ENCODE results near the gene OSBP2.

Gene OSBP2

DNA sequence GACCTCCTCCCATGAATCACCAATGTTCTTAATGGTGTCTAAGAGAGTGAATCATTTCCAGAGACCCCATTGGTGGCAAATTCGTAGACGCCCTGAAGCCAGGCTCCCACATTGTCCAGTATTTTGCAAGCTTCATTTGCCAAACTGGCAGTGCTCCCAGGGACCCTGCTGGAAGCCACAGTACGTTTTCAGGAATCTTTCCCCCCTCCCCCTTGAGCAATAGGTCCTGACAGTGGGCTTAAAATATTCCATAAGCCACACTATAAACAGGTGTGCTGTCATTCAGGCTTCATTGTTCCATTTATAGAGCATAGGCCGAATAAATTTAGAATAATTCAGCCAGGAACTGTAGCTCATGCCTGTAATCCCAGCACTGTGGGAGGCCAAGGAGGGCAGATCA lies 148.6 kb downstream of the OSBP2 start:
- no peak for DNase-seq (ENCODE audit: low read depth in 2 of 2)

DNA sequence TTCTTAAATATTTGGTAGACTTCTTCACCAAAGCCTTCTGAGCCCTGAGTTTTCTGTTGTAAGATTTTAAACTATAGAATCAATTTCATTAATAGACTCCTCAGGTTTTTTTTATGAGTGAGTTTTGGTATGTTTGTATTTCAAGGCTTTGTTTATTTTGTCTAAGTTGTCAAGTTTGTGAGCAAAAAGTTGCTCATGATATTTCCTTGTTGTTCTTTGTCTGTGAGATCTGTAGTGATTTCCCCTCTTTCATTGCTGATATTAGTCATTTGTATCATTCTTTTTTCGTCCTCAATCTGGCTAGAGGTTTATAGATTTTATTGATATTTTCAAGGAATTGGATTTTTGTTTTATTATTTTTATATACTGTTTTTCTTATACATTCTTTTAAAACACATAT lies 152.9 kb downstream of the OSBP2 start:
- DNase-seq (ENCODE audit: low read depth in 2 of 2): no peak

DNA sequence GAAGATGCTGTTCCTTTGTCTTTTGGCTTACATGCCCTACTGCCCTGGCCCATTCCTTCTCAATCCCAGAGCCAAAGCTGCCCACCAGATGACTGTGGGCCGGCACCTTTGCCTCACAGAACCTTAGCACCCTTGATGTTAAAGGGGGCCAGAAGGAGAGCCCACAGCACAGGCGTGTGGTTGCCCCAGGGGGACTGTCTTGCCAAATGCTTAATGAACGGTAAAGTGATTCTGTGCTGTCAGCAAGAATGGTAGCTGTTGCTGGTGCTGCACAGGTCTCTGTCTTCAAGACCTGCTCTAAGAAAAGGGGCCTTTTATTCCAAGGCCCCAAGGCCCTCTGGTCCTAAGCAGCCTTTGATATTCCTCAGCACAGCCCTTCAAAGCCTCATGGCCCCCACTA lies 160.6 kb downstream of the OSBP2 start:
- DNase-seq (ENCODE audit: low read depth in 2 of 2): no peak

DNA sequence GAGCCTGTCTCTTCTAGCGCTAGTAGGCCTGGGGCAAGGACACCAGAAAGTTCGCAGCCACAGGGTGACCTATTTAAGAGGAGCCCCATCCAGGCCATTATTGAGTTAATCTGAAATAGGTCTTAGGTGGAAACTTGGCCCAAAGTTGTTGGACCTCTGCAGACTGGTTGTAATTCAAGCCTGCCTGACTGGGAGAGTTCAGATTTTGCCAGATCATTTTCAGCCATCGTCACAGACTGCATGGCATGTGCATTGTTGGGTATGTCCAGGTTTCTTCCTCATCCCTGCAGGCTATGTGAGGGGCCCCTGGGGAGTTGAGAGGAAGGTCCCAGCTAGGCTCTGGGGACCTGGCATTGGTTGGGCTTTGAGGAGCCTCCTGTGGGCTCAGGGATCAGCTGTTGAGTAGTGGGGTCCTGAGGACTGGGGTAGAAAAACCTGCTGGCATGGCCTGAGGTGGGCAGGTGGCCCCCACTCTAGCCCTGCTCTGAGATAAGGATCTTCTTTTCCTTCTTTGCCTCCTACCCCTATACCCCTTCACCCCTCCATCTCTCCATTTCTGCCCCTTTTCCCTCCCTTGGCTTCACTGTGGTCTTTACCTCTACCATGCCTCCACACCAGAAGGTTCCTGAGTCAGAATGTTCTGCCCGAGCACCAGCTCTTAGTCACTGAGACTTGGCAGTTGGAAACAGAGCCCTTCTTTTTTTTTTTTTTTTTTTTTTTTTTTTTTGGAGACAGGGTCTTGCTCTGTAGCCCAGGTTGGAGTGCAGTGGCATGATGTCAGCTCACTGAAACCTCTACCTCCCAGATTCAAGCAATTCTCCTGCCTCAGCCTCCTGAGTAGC lies 161.2 kb downstream of the OSBP2 start:
- no peak for DNase-seq (ENCODE audit: low read depth in 2 of 2)

DNA sequence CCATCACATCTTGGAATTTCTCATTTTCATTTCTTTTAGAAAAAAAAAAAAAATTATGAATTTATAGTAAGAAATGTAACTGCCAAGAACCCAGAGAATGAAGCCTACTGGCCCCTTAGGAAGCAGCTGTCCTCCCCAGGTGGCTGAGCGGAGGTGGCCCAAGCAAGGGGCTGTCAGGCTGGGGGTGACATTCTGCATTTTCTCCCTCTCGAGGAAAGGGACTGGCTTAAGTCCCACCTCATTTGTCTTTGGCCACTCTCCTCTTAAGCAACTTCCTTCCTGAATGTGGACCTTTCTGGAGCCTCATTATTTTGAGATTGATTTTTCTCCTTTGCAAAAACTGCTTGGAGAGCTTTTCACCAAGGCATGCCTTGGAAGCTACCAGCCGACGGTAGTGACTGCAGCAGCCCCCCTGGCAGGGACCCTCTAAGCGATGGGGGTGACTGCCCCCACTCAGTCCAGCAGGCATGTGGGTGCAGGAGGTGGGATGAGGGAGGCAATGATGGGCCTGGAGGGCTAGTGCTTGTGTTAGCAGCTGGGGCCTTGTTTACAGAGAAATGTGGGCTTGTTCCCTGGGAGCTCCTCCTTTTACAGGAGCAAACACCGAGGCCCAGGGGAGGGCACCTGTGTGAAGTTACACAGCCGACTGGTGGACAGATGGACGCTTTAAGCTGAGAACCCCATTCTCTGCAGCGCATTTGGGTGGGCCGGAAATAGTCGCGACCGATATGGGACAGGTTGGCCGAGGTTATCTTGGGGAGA lies 162.2 kb downstream of the OSBP2 start:
- no peak for DNase-seq (ENCODE audit: low read depth in 2 of 2)

DNA sequence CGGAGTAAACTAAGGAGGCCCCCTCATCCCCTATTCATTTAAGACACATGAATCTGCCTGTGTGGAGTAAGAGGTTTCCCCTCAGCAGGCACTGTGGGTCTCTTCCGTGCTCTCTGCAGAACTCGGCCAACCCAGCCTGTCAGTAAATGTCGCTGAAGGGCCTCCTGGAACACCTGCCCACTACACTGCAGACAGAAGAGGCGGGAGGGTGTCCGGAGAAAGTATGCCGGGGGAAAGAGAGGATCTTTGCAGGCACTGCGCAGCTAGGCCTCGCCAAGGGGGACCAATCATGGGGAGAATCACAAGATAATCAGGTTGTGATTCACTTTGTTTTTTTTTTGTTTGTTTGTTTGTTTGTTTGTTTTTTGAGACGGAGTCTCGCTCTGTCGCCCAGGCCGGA lies 163.1 kb downstream of the OSBP2 start:
- DNase-seq (ENCODE audit: low read depth in 2 of 2): no peak

DNA sequence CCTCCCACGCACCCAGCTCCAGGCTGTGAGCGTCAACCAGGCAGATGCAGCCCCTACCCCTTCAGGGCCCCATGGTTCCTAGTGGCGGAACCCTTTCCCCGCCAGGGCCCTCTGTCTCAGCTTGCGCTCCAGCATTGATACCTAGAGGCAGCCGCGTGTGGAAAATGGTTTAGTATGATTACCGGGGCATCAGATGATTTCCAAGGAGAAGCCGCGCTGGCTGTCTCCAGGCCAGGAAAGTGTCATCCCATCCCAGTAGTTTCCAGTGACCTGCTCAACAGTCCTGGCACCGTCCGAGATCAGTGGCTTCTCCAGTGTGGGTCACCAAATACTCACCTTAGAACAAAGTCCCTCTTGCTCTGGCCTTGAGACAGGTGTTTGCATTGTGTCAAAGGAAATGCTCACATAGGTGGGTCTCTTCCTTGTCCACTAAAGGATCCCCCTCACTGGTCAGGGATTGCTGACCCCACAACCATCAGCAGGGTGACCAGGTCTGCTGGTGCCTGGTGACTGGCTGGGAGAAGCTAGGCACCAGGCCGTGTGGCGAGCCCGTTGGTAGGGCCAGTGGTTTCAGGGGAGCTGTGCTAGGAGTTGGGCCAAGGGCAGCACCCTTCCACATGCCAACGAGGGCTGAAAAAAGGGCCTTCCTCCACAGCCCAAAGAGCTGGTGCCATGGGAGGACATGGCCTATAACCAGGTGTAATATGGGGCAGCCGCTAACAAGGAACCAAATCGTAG lies 164.5 kb downstream of the OSBP2 start:
- no peak for DNase-seq (ENCODE audit: low read depth in 2 of 2)

DNA sequence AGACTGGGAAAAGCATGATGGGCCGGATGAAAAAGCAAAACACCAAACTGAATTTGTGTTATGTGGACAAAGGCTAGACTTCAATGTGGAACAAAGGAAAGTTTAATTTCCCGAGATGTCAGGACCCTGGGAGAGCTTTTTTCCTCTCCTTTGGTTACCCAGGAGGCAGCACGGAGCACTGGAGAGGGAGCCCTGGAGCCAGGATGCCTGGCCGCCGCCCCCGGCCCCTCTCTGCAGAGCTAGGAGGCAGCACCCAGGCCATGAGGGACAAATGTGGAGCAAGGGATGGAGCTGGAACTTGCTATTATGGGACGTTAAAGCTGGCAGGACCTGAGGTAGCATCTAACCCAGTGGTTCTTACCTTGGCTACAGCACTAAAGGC lies 165.0 kb downstream of the OSBP2 start:
- DNase-seq (ENCODE audit: low read depth in 2 of 2): no peak

DNA sequence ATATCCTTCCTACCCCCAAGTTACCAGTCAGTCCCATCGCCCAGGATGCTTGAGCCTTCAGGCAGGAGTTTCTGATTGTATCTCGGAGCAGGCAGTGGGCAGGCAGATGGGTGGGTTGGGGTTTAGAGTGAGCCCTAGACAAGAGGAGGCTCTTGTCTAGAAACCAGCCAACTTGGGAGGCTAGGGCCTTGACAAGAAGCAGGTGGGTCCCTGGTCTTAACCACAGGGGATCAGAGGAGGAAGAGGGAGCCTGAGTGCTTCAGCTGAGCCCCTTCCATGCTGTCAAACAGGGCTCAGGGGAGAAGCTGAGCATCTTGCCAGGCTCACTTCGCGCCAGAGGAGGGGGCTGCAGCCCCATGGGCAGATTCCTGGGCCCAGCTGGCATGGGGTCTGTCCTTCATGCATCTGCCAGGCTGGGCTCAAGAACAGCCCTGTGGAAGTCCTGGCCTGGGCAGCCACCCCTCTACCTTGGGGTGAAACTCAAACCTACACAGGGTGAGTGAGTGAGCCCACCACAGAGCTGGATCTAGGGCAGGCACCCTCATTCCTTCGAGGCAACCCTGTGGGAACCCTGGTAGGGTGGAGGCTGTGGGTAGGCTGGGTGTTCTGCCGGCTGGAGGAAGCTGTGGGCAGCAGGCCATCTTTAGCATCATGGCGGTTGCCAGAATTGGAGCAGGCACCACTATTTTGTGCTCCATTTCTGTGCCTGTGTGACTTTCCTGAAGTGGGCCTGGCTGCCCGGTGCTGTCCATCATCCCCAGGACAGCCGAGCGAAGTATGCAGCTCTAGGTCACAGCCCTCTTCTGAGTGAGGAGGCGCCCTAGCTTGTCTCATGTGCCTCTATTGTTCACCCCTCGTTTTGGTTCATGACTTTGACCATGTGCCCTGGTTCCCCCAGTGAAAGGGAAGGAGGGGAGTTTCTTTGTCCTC lies 165.8 kb downstream of the OSBP2 start:
- no peak for DNase-seq (ENCODE audit: low read depth in 2 of 2)

DNA sequence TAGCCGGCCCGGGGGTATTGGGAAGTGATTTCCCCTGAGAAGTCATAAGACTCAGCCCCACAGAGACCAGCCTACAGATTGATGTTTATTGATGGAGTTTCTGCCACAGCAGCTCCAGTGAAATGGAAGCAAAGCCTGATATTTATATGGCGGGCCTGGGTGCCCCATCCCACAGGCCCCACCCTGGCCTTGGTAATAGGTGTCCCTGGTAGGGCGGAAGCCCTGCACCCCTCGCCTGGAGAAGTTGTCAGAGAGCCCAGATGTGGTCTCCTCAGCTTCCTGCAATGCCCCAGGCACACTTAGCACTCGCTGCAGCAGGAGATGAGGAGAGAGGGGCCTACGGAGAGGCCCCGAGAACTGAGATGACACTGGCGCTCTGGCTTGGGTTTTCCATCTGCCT lies 166.5 kb downstream of the OSBP2 start:
- no peak for DNase-seq (ENCODE audit: low read depth in 2 of 2)

DNA sequence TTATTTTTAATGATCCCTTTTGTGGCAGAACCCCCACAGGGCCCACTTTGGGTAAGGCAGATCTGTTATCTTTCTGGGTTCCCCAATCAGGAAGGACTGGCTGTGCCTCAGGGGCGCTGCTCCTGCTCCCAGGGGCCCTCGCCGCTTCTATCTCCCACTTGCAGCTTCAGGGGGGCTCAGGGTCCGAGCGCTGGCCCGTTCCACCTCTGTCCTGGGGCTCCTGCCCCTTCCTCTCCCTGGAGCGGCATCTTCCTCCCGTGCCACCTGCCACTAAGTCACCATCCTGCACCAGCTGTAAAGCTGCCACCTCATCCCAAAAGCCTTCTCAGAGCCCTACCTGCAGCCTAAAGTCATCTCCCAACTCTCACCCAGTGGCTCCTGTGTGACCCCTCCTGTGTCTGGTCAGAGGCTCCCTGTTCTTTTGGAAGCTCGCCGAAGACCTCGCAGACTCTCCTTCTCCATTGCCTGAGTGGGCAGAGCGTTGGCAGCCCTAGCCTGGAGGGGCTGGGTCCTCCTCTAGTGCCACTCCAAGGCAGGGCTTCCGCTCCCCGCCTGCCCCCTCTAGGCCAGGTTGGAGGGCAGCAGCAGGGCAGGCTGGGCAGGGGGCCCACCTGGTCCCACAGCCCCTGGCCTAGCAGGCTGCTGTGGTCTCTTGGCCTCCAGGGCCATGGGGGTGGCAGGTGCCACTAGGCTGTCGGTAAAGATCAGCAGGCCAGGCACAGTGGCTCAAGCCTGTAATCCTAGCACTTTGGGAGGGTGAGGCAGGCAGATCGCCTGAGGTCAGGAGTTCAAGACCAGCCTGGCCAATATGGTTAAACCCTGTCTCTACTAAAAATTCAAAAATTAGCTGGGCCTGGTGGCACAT lies 167.2 kb downstream of the OSBP2 start:
- DNase-seq (ENCODE audit: low read depth in 2 of 2): no peak

DNA sequence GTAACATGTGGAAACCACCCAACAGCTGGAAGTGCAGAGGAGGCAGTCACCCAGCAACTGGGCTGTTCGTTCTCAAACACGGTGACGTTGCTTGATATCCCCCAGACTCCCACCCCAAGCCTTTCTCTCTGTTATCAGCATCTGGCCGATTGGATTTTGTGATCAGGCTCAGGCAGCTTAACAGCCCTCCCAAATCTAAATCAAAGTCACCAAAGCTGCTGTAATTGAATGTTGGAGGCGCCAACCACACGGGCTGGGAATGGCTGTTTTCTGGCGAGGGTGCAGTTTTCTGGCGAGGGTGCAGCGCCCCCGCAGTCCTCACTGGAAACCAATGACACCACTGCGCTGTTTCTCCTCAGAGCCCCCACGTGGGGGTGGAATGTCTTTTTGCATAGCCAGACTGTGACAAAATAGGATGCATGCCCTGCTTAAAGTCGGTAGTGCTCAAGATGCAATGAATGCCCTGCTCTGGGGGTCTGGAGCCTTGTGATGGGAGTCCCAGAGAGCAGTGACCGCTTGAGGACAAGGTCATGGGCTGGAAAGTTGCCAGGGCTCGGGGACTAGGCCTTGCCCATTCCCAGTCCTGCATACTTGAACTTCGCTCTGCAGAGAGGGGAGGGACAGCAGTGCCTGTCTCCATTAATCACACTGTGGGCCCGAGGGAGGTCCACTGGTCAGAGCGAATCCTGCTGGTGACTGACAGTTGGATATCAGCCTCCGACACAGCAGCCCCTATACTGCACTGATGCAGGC lies 168.6 kb downstream of the OSBP2 start:
- DNase-seq (ENCODE audit: low read depth in 2 of 2): no peak

DNA sequence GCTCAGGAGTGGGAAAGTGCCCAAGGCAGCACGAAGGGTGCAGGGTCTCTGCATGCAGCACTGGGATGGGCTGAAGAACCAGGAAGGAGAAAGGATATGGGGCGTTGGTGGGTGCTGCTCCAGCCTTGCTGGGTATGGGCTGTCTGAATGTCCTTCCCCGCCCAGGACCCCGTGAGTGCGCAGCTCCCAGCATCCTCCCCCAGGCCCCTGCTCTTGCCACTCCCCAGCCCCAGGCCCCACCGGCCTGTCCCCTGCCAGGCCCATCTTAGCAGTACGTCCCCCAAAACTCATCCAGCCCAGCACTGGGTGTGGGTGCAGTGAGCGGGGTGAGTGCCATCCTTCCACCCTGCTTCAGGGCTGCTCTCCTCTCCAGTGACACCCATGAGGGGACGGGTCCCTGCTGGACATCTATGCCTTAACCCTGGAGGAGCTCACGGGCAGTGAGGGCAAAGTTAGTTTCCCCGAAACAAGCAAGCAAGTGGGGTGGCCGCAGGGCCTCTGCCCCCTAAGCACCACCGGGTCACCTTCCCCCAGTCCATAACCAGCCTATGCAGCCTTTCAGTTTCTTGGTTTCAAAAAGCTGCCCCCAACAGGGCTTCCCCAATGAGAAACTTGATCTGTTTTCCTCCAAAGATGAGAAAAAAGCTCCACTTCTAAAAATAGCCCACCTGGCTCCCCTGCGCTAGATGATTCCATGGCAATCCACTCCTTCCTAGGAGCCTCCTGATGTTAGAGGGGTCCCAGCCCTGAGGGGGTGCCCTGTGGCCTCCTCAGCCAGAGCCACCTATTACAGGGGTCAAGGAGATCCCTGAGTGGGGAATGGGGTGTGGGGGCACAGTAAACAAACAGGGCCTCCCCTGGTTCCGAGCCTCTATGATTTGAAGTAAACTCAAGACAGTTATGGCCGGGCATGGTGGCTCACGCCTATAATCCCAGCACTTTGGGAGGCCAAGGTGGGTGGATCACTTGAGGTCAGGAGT lies 170.1 kb downstream of the OSBP2 start:
- DNase-seq (ENCODE audit: low read depth in 2 of 2): no peak

DNA sequence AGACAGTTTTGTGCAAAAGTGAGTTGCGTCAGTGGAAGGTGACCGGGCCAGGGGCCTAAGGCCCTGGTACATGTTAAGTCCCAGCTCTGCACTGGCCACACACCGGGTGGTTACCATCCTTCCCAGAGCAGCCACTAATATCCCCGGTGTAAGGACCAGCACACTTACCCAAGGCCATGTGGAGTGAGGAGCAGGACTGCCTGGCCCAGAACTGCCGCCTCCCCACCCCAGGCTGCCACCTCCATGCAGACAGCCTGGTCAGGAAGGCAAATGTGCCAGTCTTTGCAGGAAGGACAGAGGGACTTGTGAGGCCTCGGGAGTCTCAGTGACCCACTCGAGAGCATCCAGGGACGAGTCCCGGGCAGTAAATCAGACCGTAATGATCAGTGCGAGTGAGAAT lies 171.0 kb downstream of the OSBP2 start:
- DNase-seq (ENCODE audit: low read depth in 2 of 2): no peak

DNA sequence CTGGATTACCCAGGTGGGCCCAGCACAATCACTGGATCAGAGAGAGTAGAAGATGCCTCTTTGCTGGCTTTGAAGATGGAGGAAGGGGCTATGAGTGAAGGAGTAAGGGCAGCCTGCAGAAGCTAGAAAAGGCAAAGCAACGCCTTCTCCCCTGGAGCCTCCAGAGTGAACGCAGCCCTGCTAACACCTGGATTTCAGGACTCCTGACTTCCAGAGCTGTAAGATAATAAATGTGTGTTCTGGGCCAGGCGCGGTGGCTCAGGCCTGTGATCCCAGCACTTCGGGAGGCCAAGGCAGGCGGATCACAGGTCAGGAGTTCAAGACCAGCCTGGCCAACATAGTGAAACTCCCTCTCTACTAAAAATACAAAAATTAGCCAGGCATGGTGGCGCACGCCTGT lies 171.5 kb downstream of the OSBP2 start:
- no peak for DNase-seq (ENCODE audit: low read depth in 2 of 2)

DNA sequence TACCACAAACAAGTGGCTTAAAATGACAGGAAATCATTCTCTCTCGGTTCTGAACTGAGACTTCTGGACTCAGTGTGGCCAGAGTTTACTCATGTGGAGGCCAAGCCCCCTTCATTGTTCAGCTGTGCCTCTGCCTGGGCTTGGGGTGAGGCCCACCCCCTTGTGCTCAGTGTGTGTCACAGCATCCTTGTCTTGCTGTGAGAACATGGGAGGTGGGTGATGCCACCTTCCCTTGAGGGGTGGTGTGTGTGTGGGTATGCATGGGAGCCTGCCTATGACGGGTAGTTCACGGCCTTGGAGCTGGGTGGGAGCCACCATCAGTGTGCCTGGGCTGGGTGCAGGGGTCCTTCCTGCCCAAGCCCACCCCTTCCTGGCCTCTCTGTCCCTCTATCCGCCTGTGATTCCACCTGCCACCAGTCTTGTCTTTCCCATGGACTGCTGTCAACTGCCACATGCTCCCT lies 172.2 kb downstream of the OSBP2 start:
- no peak for DNase-seq (ENCODE audit: low read depth in 2 of 2)

DNA sequence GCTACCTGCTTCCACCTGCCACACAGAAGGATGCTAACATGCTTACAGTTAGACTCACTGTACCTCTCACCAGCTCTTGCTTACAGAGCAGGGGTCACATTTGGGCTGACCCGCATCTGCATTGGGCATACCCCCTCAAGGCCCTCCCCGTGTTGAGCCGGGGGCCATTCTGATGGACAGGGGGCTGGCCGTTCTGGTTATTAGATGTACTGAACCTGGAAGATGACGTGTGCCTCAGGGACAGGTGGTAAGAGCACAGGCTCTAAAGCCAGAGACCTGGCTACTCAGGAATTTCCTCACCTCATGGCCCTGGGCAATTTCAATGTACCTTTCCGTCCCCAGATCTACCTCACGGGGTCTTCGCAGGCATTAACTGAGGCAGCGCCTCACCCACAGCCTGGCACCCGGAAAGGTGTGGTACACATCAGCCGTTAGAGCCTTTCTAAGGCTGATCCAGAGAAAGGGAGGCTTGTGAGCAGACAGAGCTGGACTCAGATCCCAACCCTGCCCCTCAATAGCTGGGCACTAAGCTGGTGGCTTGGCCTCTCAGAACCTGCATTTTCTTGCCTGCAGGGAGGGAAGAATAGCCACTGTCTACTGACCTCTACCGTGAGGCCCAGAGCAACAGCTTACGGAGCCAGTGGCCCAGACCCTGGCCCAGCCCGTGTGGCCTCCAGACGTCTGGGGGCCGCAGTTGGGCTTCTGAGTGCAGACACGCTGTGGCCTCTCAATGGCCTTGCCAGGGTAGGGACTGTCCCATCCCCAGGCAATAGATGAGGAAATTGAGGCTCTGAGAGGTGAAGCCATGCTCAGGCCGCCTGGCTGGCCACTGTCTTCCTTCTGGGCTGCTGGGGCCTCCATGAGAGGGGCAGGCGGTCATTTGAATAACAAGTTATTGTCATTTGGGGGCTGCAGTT lies 173.3 kb downstream of the OSBP2 start:
- DNase-seq (ENCODE audit: low read depth in 2 of 2): no peak

Data from fibroblast of skin of left quadriceps (primary cell).